Trophoblast cell (in vitro differentiated cells and primary cell): ENCODE results near the gene KLHDC8B.

Source experiments
- DNase-seq, 2 donors: peaks; one replicate each; pipeline ENCODE4 v3.0.0-alpha.2; 2016
- H2AFZ ChIP-seq: 2 replicates; pipeline ENCODE4 v1.6.1; 2013; ENCODE audit warnings: low read length, moderate library complexity, mild to moderate bottlenecking; ENCODE audit not compliant: insufficient read depth, poor library complexity
- H2AK5ac ChIP-seq: 2 replicates; pipeline ENCODE4 v1.6.1; 2013; ENCODE audit warnings: mild to moderate bottlenecking, low read length
- H2BK120ac ChIP-seq: 2 replicates; pipeline ENCODE4 v1.6.1; 2013; ENCODE audit warnings: low read length, mild to moderate bottlenecking, moderate library complexity; ENCODE audit not compliant: insufficient read depth, poor library complexity
- H2BK12ac ChIP-seq: 2 replicates; pipeline ENCODE4 v1.6.1; 2013; ENCODE audit warnings: mild to moderate bottlenecking, low read length, moderate library complexity
- H2BK5ac ChIP-seq: 2 replicates; pipeline ENCODE4 v1.6.1; 2013; ENCODE audit warnings: low read length, low read depth, moderate library complexity, mild to moderate bottlenecking; ENCODE audit not compliant: poor library complexity
- H3K14ac ChIP-seq: 2 replicates; pipeline ENCODE4 v1.6.1; 2013; ENCODE audit warnings: mild to moderate bottlenecking, low read length
- H3K18ac ChIP-seq: 2 replicates; pipeline ENCODE4 v1.6.1; 2013; ENCODE audit warnings: mild to moderate bottlenecking, low read length
- H3K23ac ChIP-seq: 2 replicates; pipeline ENCODE4 v1.6.1; 2013; ENCODE audit warnings: low read length
- H3K27ac ChIP-seq: 2 replicates; pipeline ENCODE4 v1.5.1; 2013; ENCODE audit warnings: low read depth, mild to moderate bottlenecking, inconsistent platforms, low read length, moderate library complexity
- H3K27me3 ChIP-seq: 2 replicates; pipeline ENCODE4 v1.6.1; 2013; ENCODE audit warnings: inconsistent platforms, mild to moderate bottlenecking, low read length, moderate library complexity; ENCODE audit not compliant: insufficient read depth
- H3K36me3 ChIP-seq, 2 experiments: 1 replicate in 1 of 2; 2 replicates in 1 of 2; pipeline ENCODE4 v1.6.1; 2013; ENCODE audit warnings: low read length in 2 of 2, mild to moderate bottlenecking in 2 of 2, moderate library complexity in 1 of 2; ENCODE audit not compliant: insufficient read depth in 2 of 2, control insufficient read depth in 1 of 2
- H3K4ac ChIP-seq: 2 replicates; pipeline ENCODE4 v1.6.1; 2013; ENCODE audit warnings: low read depth, mild to moderate bottlenecking, low read length, moderate library complexity
- H3K4me1 ChIP-seq, 2 experiments: 1 replicate in 1 of 2; 2 replicates in 1 of 2; pipeline ENCODE4 v1.6.1; 2013; ENCODE audit warnings: low read length in 2 of 2, mild to moderate bottlenecking in 2 of 2, moderate library complexity in 1 of 2; ENCODE audit not compliant: insufficient read depth in 2 of 2, control insufficient read depth in 1 of 2
- H3K4me2 ChIP-seq: 2 replicates; pipeline ENCODE4 v1.6.1; 2013; ENCODE audit warnings: inconsistent platforms, mild to moderate bottlenecking, low read length, moderate library complexity
- H3K4me3 ChIP-seq: 2 replicates; pipeline ENCODE4 v1.5.1; 2013; ENCODE audit warnings: mild to moderate bottlenecking, low read depth, low read length, inconsistent platforms
- H3K79me1 ChIP-seq: one replicate; pipeline ENCODE4 v1.6.1; 2013; ENCODE audit warnings: low read length
- H3K79me2 ChIP-seq: 2 replicates; pipeline ENCODE4 v1.6.1; 2013; ENCODE audit warnings: low read length, mild to moderate bottlenecking; ENCODE audit not compliant: control insufficient read depth, insufficient read depth, poor library complexity
- H3K9ac ChIP-seq: 2 replicates; pipeline ENCODE4 v1.6.1; 2013; ENCODE audit warnings: mild to moderate bottlenecking, low read length
- H3K9me3 ChIP-seq: 2 replicates; pipeline ENCODE4 v1.6.1; 2013; ENCODE audit warnings: low read depth, mild to moderate bottlenecking, control low read depth, inconsistent platforms, low read length; ENCODE audit not compliant: insufficient read depth
- H4K12ac ChIP-seq: 2 replicates; pipeline ENCODE4 v1.6.1; 2013; ENCODE audit warnings: low read depth, mild to moderate bottlenecking, low read length, moderate library complexity
- H4K8ac ChIP-seq: 2 replicates; pipeline ENCODE4 v1.6.1; 2013; ENCODE audit warnings: low read depth, mild to moderate bottlenecking, low read length, moderate library complexity
- H4K91ac ChIP-seq: one replicate; pipeline ENCODE4 v1.6.1; 2013; ENCODE audit warnings: low read depth, mild to moderate bottlenecking, low read length, moderate library complexity
- WGBS: extraction: QIAGEN DNeasy Blood & Tissue Kit; methylation state at CpG from one replicate; pipeline ENCODE4 v1.1.7; 2013; ENCODE audit warnings: missing lambda C conversion rate; ENCODE audit not compliant: insufficient read length, insufficient coverage; ENCODE audit errors: extremely low coverage; 5-methylcytosine and 5-hydroxymethylcytosine counted together

KLHDC8B gene

DNA sequence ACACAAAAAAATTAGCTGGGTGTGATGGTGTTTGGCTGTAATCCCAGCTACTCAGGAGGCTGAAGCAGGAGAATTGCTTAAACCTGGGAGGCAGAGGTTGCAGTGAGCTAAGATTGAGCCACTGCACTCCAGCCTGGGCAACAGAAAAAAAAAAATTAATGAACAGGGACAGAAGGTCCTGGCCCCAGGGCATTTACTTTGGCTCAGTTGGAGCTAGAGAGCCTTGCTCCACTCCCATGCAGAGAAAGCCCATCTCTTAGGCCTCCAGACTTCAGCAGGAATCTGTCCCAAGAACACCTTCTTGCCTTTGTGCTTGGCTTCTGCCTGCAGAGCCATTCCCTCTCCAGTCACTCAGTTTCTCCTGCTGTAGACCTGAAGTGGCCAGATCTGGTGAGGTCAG, 8.7 kb downstream of the KLHDC8B start:
- Histone ChIP-seq H4K12ac (no peak overlapping the region), H2BK120ac (no peak overlapping the region), H3K27ac (no peak overlapping the region), H3K79me2 (no peaks in the 10 kb centered on the region), H2AK5ac (no peak overlapping the region), H3K4me3 (no peak overlapping the region), H3K27me3 (no peaks in the 10 kb centered on the region), H3K14ac (no peak overlapping the region), H2BK5ac (no peak overlapping the region), H3K9me3 (peaks cover 6% of the 10 kb centered on the region), H3K79me1 (no peaks in the 10 kb centered on the region), H3K23ac (no peak overlapping the region), H4K8ac (no peak overlapping the region), H3K4ac (no peak overlapping the region), H3K9ac (no peak overlapping the region), H4K91ac (no peak overlapping the region), H2AFZ (no peak overlapping the region), H3K36me3 (peaks cover 8 to 11% of the 10 kb centered on the region in 2 experiments), H3K4me2 (no peak overlapping the region), H3K4me1 (no peaks in the 10 kb centered on the region), H2BK12ac (no peak overlapping the region), H3K18ac (no peak overlapping the region)
- DNase-seq, result no peak

GRCh38 chr3:49181351-49181750, 10.0 kb downstream of the KLHDC8B start:
- Histone ChIP-seq H2BK12ac (no peak overlapping the region), H3K79me1 (no peaks in the 10 kb centered on the region), H3K14ac (no peak overlapping the region), H3K27me3 (no peaks in the 10 kb centered on the region), H3K4me2 (no peak overlapping the region), H3K4me1 (no peaks in the 10 kb centered on the region), H3K79me2 (no peaks in the 10 kb centered on the region), H4K91ac (no peak overlapping the region), H2AK5ac (no peak overlapping the region), H3K4ac (no peak overlapping the region), H3K36me3 (no peaks in the 10 kb centered on the region), H4K12ac (no peak overlapping the region), H3K4me3 (no peak overlapping the region), H3K23ac (no peak overlapping the region), H3K18ac (no peak overlapping the region), H2BK5ac (no peak overlapping the region), H3K9me3 (peaks cover 6% of the 10 kb centered on the region), H3K9ac (no peak overlapping the region), H4K8ac (no peak overlapping the region), H2AFZ (no peak overlapping the region), H2BK120ac (no peak overlapping the region), H3K27ac (no peak overlapping the region)
- no CpG with 5 or more reads among the region's 6 CpGs for WGBS
- no peak for DNase-seq

DNA sequence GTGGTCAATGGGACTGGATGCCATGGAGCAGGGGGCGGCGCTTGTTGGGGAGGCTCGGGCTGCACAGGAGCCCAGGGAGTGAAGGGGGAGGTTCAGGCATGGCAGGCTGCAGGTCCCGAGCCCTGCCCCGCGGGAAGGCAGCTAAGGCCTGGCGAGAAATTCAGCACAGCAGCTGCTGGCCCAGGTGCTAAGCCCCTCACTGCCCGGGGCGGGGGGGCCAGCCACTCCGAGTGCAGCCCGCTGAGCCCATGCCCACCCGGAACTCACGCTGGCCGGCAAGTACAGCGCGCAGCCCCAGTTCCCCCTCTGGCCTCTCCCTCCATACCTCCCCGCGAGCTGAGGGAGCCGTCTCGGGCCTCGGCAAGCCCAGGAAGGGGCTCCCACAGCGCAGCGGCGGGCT, 11.3 kb downstream of the KLHDC8B start:
- WGBS, result no CpG with 5 or more reads among the region's 24 CpGs
- Histone ChIP-seq H3K9ac (no peak overlapping the region), H4K12ac (no peak overlapping the region)

DNA sequence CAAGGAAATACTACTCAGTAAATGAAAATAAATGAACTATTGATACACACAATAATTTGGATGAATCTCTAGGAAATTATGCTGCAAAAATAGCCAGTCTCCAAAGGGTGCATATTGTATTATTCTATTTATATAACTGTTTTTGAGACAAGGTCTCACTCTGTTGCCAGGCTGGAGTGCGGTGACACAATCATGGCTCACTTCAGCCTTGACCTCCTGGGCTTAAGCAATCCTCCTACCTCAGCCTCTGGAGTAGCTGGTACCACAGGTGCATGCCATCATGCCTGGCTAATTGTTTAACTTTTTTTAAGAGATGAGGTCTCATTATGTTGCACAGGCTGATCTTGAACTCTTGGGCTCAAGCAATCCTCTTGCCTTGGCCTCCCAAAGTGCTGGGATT, 12.5 kb downstream of the KLHDC8B start:
- Histone ChIP-seq H3K4me2 (no peak overlapping the region), H4K12ac (no peak overlapping the region), H3K27me3 (no peaks in the 10 kb centered on the region), H4K91ac (no peak overlapping the region), H3K27ac (no peak overlapping the region), H4K8ac (no peak overlapping the region), H3K79me1 (no peaks in the 10 kb centered on the region), H3K14ac (no peak overlapping the region), H3K9me3 (peaks cover 6% of the 10 kb centered on the region), H2BK5ac (no peak overlapping the region), H3K36me3 (no peaks in the 10 kb centered on the region), H2BK120ac (no peak overlapping the region), H3K4me1 (no peaks in the 10 kb centered on the region), H3K23ac (no peak overlapping the region), H2BK12ac (no peak overlapping the region), H3K79me2 (no peaks in the 10 kb centered on the region), H2AFZ (no peak overlapping the region), H3K18ac (no peak overlapping the region), H3K9ac (no peak overlapping the region), H3K4ac (no peak overlapping the region), H3K4me3 (no peak overlapping the region), H2AK5ac (no peak overlapping the region)
- WGBS, result no CpG with 5 or more reads among the region's 1 CpG
- DNase-seq, result no peak

More for the DNA sequence above, 11.3 kb downstream of the KLHDC8B start:
- no peaks in the 10 kb centered on the region for H3K36me3 ChIP-seq
- no peak overlapping the region for H2BK120ac ChIP-seq
- H3K4ac ChIP-seq, result no peak overlapping the region
- H2AK5ac ChIP-seq, result no peak overlapping the region
- H3K79me1 ChIP-seq, result no peaks in the 10 kb centered on the region
- H2AFZ ChIP-seq, result no peak overlapping the region
- no peak overlapping the region for H4K91ac ChIP-seq
- H2BK5ac ChIP-seq, result no peak overlapping the region
- no peak overlapping the region for H3K18ac ChIP-seq
- H3K23ac ChIP-seq, result no peak overlapping the region
- H3K4me2 ChIP-seq, result no peak overlapping the region
- H3K27ac ChIP-seq, result no peak overlapping the region
- H2BK12ac ChIP-seq, result no peak overlapping the region
- H4K8ac ChIP-seq, result no peak overlapping the region
- no peak for DNase-seq
- H3K9me3 ChIP-seq, result peaks cover 6% of the 10 kb centered on the region
- H3K14ac ChIP-seq, result no peak overlapping the region
- H3K27me3 ChIP-seq, result no peaks in the 10 kb centered on the region
- H3K79me2 ChIP-seq, result no peaks in the 10 kb centered on the region
- H3K4me1 ChIP-seq, result no peaks in the 10 kb centered on the region
- no peak overlapping the region for H3K4me3 ChIP-seq
